ENCODE measurements around the gene ITPRIPL2. TPM values are rescaled to one million over a fixed set of nuclear protein-coding genes. Genes with fewer than 3 reads are reported as not detected.

Gene ITPRIPL2
- total RNA-seq, 1 donor from 2014 or later, result 3.4 TPM

DNA sequence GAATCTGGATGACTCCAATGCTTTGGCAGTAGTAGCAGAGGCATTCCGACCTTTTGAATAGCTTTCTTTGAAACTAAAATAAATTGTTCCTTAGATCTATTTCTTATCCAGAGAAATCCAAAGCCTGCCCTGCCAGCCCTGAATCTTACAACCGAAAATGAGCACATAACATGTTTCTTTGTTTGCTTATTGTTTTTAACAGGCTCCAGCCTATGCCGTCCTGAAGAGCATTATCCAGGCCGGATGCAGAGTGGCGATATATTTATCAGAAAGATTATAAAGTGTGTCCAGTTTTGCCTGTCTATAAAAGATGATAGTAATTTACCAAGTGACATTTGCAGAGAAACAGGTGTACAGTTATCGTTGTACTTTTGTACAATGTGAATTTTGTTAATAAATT is 35.9 kb upstream of the ITPRIPL2 start:
- H3K27ac Mint-ChIP-seq (ENCODE audit: unreplicated experiment), result no peak overlapping the region
- no peaks in the 10 kb centered on the region for H3K4me1 Mint-ChIP-seq (ENCODE audit: low read depth, unreplicated experiment)
- H3K36me3 Mint-ChIP-seq (ENCODE audit: unreplicated experiment), result peaks cover 6% of the 10 kb centered on the region
- TF ChIP-seq CTCF (IDR thresholded peaks at IDR 0.05; ENCODE audit: partially characterized antibody, unreplicated experiment), result no peak
- DNase-seq, result no peak
- H3K9me3 Mint-ChIP-seq (ENCODE audit: unreplicated experiment), result no peaks in the 10 kb centered on the region
- no peak overlapping the region for H3K4me3 Mint-ChIP-seq (ENCODE audit: unreplicated experiment)
- no peaks in the 10 kb centered on the region for H3K27me3 Mint-ChIP-seq (ENCODE audit: unreplicated experiment)

DNA sequence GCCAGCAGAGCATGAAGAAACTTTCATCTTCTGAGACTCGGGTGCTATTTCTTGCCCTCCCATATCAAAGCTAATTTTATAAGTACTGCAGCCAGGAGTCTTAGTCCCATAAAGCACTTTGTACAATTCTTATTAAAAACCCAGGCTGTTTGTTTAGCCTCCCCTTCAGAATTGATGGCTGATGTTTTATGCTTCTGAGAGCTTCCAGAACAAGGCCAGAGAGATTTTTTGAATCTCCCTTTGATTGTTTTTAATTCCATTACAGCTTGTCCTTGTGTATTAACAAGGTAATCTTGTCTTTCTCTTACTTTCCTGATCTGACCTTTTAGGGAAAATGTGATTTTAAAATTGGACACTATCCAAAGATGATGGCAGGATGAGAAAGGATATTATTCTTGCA is 30.1 kb upstream of the ITPRIPL2 start:
- H3K27ac Mint-ChIP-seq (ENCODE audit: unreplicated experiment), result no peak overlapping the region
- TF ChIP-seq CTCF (IDR thresholded peaks at IDR 0.05; ENCODE audit: partially characterized antibody, unreplicated experiment), result no peak
- no peak overlapping the region for H3K4me3 Mint-ChIP-seq (ENCODE audit: unreplicated experiment)
- H3K4me1 Mint-ChIP-seq (ENCODE audit: low read depth, unreplicated experiment), result no peaks in the 10 kb centered on the region
- no peak for DNase-seq
- no peaks in the 10 kb centered on the region for H3K9me3 Mint-ChIP-seq (ENCODE audit: unreplicated experiment)
- peaks cover 6% of the 10 kb centered on the region for H3K36me3 Mint-ChIP-seq (ENCODE audit: unreplicated experiment)
- peaks cover 2% of the 10 kb centered on the region for H3K27me3 Mint-ChIP-seq (ENCODE audit: unreplicated experiment)

DNA sequence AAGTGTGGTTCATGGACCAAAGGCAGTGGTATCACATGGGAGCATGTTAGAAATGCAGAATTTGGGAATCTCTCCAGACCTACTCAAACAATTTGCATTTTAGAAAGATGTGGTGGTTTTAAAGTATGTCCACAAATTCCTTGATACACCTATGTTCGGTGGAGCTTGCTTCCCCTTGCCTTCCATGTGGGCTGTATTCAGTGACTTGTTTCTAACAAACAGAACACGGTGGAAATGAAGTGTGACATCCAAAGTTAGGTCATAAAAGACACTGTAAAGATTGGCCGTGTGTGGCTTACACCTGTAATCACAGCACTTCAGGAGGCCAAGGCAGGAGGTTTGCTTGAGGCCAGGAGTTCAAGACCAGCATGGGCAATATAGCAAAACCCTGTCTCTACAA is 29.6 kb upstream of the ITPRIPL2 start:
- Mint-ChIP-seq H3K4me3 (ENCODE audit: unreplicated experiment) (no peak overlapping the region), H3K4me1 (ENCODE audit: low read depth, unreplicated experiment) (no peaks in the 10 kb centered on the region), H3K27ac (ENCODE audit: unreplicated experiment) (no peak overlapping the region), H3K9me3 (ENCODE audit: unreplicated experiment) (no peaks in the 10 kb centered on the region), H3K27me3 (ENCODE audit: unreplicated experiment) (peaks cover 2% of the 10 kb centered on the region), H3K36me3 (ENCODE audit: unreplicated experiment) (peaks cover 6% of the 10 kb centered on the region)
- no peak for DNase-seq
- no peak for TF ChIP-seq CTCF (IDR thresholded peaks at IDR 0.05; ENCODE audit: partially characterized antibody, unreplicated experiment)

GRCh38 chr16:19084879-19085278 is 28.9 kb upstream of the ITPRIPL2 start:
- no peak for TF ChIP-seq CTCF (IDR thresholded peaks at IDR 0.05; ENCODE audit: partially characterized antibody, unreplicated experiment)
- Mint-ChIP-seq H3K27me3 (ENCODE audit: unreplicated experiment) (peaks cover 4% of the 10 kb centered on the region), H3K9me3 (ENCODE audit: unreplicated experiment) (peaks cover 1% of the 10 kb centered on the region), H3K4me3 (ENCODE audit: unreplicated experiment) (no peak overlapping the region), H3K36me3 (ENCODE audit: unreplicated experiment) (peaks cover 6% of the 10 kb centered on the region), H3K27ac (ENCODE audit: unreplicated experiment) (no peak overlapping the region), H3K4me1 (ENCODE audit: low read depth, unreplicated experiment) (no peaks in the 10 kb centered on the region)
- DNase-seq, result no peak

- H3K27ac Mint-ChIP-seq (ENCODE audit: unreplicated experiment), result no peak overlapping the region
- no peak for DNase-seq
- peaks cover 1% of the 10 kb centered on the region for H3K9me3 Mint-ChIP-seq (ENCODE audit: unreplicated experiment)
- no peak overlapping the region for H3K4me3 Mint-ChIP-seq (ENCODE audit: unreplicated experiment)
- H3K4me1 Mint-ChIP-seq (ENCODE audit: low read depth, unreplicated experiment), result no peaks in the 10 kb centered on the region
- peaks cover 7% of the 10 kb centered on the region for H3K36me3 Mint-ChIP-seq (ENCODE audit: unreplicated experiment)
- no peak for TF ChIP-seq CTCF (IDR thresholded peaks at IDR 0.05; ENCODE audit: partially characterized antibody, unreplicated experiment)
- peaks cover 4% of the 10 kb centered on the region for H3K27me3 Mint-ChIP-seq (ENCODE audit: unreplicated experiment)
Measured at GRCh38 chr16:19085679-19086200, 28.0 kb upstream of the ITPRIPL2 start.

Data from glutamatergic neuron (in vitro differentiated cells).